Measurements from ENCODE around the gene LSM2. TPM values are rescaled to one million over a fixed set of nuclear protein-coding genes. Genes with fewer than 3 reads are reported as not detected.
"Not testable (repeated sequence)": the region's sequence is repeated elsewhere in the genome, so short reads cannot be mapped to it uniquely, and the experiment has no call there.

LSM2 gene
- total RNA-seq, 4 donors from 2014 or later, result 23.5 to 43.0 (median 34.8) TPM

- in situ Hi-C loops (cut with MboI; ENCODE audit: low pct_ligation_motif_present in 1 of 4, low pct_unique_long_range_greater_than_20kb in 1 of 4, low sequenced_read_pairs in 3 of 4) (no loop called here), intact Hi-C loops (cut with DNase I; ENCODE audit: low total_unique reads) (loop anchor here (10.0 kb wide), 1 partner anchor 154 kb away; the partner anchor contains the start of gene LY6G5C)
- Histone ChIP-seq H3K27me3 (no peaks in the 10 kb centered on the region), H3K4me3 (no peak overlapping the region), H3K9me3 (no peaks in the 10 kb centered on the region), H3K27ac (no peak overlapping the region), H3K36me3 (peaks cover 0 to 36% (median 18%) of the 10 kb centered on the region in 4 donors), H3K4me1 (peaks cover 10 to 45% (median 37%) of the 10 kb centered on the region in 4 donors)
- DNase-seq, result no peak
- TF ChIP-seq CTCF (IDR thresholded peaks at IDR 0.05), result no peak
- TF ChIP-seq EP300 (IDR thresholded peaks at IDR 0.05; ENCODE audit: low read depth), result no peak
- TF ChIP-seq POLR2AphosphoS5 (IDR thresholded peaks at IDR 0.05), result no peak
- TF ChIP-seq POLR2A (IDR thresholded peaks at IDR 0.05), result no peak
- 97 to 100% methylated on average over 1 to 3 of the region's 3 CpGs for WGBS, 2 donors (ENCODE audit: low coverage in 1 of 2)
These were observed 32.2 kb upstream of the LSM2 start for GRCh38 chr6:31838968-31839367.

GRCh38 chr6:31838114-31838553 is 31.4 kb upstream of the LSM2 start:
- peaks cover 16 to 54% (median 44%) of the 10 kb centered on the region in 4 donors for H3K4me1 ChIP-seq
- H3K9me3 ChIP-seq; DNase-seq; in situ Hi-C loops (cut with MboI; ENCODE audit: low pct_ligation_motif_present in 1 of 4, low pct_unique_long_range_greater_than_20kb in 1 of 4, low sequenced_read_pairs in 3 of 4); H3K27me3 ChIP-seq; H3K4me3 ChIP-seq: not testable (repeated sequence)
- peak overlapping the region in 2 of 4 donors; percentile 93 to 98 for H3K27ac ChIP-seq
- WGBS, 2 donors (ENCODE audit: low coverage in 1 of 2), result 82 to 83% methylated on average over 7 to 9 of the region's 9 CpGs
- H3K36me3 ChIP-seq, result peaks cover 0 to 36% (median 18%) of the 10 kb centered on the region in 4 donors
- intact Hi-C loops (cut with DNase I; ENCODE audit: low total_unique reads), result loop anchor here (10.0 kb wide), 1 partner anchor 153 kb away; the partner anchor contains the start of gene LY6G5C

- peak; percentile 58 for DNase-seq
- in situ Hi-C loops (cut with MboI; ENCODE audit: low pct_ligation_motif_present in 1 of 4, low pct_unique_long_range_greater_than_20kb in 1 of 4, low sequenced_read_pairs in 3 of 4) (no loop called here), intact Hi-C loops (cut with DNase I; ENCODE audit: low total_unique reads) (loop anchor here (10.0 kb wide), 1 partner anchor 153 kb away; the partner anchor contains the start of gene LY6G5C)
- peaks cover 0 to 36% (median 18%) of the 10 kb centered on the region in 4 donors for H3K36me3 ChIP-seq
- no peaks in the 10 kb centered on the region for H3K9me3 ChIP-seq
- peak overlapping the region; percentile 93 to 99 (median 97) for H3K27ac ChIP-seq
- H3K27me3 ChIP-seq, result no peaks in the 10 kb centered on the region
- H3K4me1 ChIP-seq, result peaks cover 18 to 59% (median 49%) of the 10 kb centered on the region in 4 donors
- TF ChIP-seq POLR2AphosphoS5 (IDR thresholded peaks at IDR 0.05) (peak in 1 of 3 donors; percentile 18), POLR2A (IDR thresholded peaks at IDR 0.05) (no peak), CTCF (IDR thresholded peaks at IDR 0.05) (peak in 1 of 5 experiments; percentile 9), EP300 (IDR thresholded peaks at IDR 0.05; ENCODE audit: low read depth) (no peak)
- WGBS, 2 donors (ENCODE audit: low coverage in 1 of 2), result 0 to 29% methylated on average over 1 of the region's 1 CpG
- peak overlapping the region in 1 of 4 donors; percentile 91 for H3K4me3 ChIP-seq
These were observed 30.8 kb upstream of the LSM2 start for GRCh38 chr6:31837369-31838113.

GRCh38 chr6:31836474-31837368 is 30.0 kb upstream of the LSM2 start:
- DNase-seq, result no peak
- Histone ChIP-seq H3K27ac (peak overlapping the region; percentile 93 to 99 (median 97)), H3K9me3 (no peaks in the 10 kb centered on the region), H3K27me3 (no peaks in the 10 kb centered on the region), H3K36me3 (peaks cover 0 to 36% (median 18%) of the 10 kb centered on the region in 4 donors), H3K4me1 (peaks cover 19 to 67% (median 52%) of the 10 kb centered on the region in 4 donors), H3K4me3 (peak overlapping the region in 2 of 4 donors; percentile 76 to 91)
- TF ChIP-seq EP300 (IDR thresholded peaks at IDR 0.05; ENCODE audit: low read depth) (no peak), CTCF (IDR thresholded peaks at IDR 0.05) (no peak), POLR2AphosphoS5 (IDR thresholded peaks at IDR 0.05) (no peak), POLR2A (IDR thresholded peaks at IDR 0.05) (no peak)
- 8 to 24% methylated on average over 10 to 12 of the region's 12 CpGs for WGBS, 2 donors (ENCODE audit: low coverage in 1 of 2)
- intact Hi-C loops (cut with DNase I; ENCODE audit: low total_unique reads) (loop anchor here (10.0 kb wide), 1 partner anchor 152 kb away; the partner anchor contains the start of gene LY6G5C), in situ Hi-C loops (cut with MboI; ENCODE audit: low pct_ligation_motif_present in 1 of 4, low pct_unique_long_range_greater_than_20kb in 1 of 4, low sequenced_read_pairs in 3 of 4) (no loop called here)

All from transverse colon (tissue), 4 donors.